HG03575 (cell line): Measurements from ENCODE around the gene FAN1.

Experiments used
- ATAC-seq: cut with Tn5 transposase; IDR thresholded peaks from one replicate; pipeline ENCODE4 v1.9.1; 2021; ENCODE audit not compliant: unreplicated experiment, insufficient number of reproducible peaks, low FRiP score; ENCODE audit errors: extremely low read depth

The FAN1 gene

DNA sequence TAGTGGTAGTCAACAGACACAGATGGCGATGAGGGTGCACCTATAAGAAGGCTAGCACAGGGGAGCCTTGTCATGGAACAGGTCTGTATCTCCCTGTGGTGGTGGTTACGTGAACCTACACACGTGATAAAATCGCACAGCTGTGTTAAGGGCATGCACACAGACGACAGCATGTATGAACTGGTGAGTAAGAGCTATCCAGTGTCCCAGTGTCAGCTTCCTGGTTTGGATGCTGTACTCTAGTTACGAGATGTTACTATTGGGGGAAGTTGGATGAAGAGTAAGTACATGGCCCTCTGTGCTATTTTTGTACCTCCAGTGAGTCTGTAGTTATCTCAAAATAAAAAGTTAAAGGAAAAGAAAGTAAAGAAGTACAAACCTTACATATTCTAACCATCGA is 49.5 kb downstream of the FAN1 start:
- ATAC-seq, result no peak

DNA sequence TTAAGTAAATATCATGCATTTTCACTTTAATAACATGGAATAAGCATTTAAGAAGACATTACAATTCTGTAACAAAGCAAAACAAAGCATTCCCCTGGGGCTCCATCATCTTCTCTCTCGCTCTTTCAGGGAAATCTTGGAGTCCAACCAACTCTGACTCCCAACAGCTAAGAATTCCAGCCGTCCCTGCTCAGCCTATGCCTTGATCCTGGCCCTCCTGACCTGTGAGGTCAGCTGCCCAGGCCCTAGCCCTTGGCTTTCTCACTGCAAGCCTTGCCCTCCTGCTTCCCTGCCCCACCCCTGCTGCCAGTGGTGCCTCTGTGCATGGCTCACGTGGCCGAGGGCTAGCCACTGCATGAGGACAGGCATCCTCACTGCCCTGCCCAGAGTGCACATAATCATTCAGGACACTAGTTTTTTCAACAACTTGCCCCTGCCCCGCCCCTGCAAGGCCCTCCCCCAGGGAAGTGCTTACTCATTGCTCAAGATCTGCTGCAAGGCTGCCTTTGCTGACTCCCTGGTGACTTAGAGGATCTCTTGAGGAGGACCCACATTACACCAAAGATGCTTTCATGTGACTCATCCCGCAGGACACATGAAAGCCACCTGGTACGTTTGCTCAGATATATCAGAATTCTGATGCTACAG is 50.1 kb downstream of the FAN1 start:
- no peak for ATAC-seq

DNA sequence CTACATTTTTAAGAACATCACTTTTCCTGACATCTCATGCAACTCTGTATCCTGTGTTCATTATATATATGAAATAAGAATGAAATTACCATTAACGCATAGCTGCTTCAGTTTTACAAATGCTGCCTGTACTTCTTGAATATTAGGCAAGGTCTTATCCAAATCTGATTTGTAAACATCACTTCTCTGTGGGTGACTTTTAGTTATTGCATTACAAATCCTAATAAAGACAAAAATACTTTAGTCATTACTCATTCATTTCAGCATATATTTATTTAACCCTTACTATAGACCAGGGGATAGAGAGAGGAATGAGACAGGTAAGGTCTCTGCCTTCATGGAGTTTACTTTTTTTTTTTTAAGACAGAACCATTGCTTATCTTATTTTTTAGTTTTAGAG is 51.0 kb downstream of the FAN1 start:
- no peak for ATAC-seq

DNA sequence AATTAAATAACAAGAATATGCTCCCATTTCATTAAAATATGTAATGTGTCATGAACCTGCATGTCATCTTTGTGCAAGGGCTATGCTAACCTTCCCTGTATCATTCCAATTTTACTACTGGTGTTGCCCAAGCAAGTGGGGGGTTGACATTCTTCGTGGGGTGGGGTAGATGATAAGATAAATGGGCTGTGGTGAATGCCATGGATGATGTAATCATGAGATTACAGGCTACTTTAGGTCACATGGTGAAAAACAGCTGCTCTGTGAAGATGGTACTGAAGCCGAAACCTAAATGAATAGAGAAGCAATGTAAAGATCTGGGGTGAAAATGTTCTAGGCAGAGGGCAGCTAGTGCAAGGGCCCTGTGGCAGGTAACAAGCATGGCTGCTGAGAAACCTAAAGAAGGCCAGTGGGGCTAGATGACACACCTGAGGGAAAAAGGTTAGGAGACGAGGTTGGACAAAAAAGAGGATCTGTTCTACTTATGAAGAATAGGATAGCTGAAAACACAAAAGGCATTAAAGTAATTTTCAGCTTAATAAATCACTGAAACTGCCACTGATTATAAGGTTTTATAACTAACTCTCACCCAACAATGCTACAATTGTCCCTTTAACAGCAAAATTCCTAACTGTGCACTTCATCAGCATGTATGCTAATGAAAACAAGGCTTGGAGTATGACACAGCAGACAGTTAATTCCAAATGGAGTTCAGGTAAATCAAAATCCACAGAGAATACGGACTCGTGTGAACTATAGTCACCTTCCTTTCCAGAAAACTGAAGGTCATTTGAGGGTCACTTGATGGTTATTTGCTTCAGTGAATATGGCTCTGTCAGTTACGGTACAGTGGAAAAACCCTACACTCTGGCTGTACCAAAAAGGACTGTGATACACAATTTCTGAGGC is 52.8 kb downstream of the FAN1 start:
- ATAC-seq, result no peak

DNA sequence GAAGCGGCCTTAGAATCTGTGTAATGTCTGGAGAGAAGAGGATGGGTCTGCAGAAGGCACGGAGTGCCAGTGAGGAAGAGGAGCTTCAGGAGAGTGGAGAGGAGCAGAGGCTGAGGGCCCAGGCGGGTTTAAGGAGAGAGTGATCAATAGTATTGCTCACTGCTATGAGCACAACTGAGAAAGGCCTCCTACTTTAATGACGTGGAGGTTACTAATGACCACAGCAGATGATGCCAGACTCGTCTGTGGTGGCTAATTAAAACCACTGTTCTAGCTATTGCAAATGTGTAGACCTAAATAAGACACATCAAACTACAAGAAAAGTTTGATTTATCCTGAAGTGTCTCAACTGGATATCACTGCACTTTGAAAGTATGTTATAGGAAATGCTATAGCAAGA is 54.5 kb downstream of the FAN1 start:
- no peak for ATAC-seq

DNA sequence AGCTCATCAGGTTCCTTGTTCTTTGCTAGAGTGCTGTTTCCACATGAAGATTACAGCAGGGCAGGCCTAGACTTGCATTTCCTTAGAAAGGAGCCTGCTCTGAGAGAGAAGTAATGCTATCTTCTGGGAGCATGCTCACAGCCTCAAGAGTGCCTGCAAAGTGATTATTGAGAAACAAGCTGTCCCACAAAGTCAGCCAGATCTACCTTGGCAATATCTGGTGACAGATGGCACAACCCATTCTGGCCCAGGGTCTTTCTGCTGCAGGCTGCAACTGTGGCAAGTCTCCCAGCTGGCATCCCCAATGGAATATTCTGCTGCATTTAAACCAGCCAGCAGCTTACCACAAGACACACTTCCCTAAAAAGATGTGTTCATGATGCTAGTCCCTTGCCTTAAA is 58.4 kb downstream of the FAN1 start:
- ATAC-seq, result no peak

DNA sequence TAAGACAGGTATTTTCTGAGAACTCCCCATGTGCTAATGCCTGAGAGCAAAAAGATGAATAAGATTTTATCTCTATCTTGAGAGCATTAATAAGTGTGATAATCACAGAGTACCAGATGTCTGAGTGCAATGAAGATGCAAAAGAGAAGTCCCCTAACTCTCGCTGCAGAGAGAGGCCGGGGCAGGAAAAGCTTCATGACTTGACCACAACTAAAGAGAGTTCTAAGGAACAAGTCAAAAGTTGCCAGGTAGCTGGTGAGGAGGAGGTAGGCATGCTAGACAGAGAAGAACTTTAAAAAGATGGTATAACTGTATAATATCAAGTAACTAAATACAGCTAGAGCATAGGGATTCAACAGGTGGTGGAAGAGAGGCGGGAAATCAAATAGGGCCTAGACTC is 58.9 kb downstream of the FAN1 start:
- ATAC-seq, result no peak

DNA sequence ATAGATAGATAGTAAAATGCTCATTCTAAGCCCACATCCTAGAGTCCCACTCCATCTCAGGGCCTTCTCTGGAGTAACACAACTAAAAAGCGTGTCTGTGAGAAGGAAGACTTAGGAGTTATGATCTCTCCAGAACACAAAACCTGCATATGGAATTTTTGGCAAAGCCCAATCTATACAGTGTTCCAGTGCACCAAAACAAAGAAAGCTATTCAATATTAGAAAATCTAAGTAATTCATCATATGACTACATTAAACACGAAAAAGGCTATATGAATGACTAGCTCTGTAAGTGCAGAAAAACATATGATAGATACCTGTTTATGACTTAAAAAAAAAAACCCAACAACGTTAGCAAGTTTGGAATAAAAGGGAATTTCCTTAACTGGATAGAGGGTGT is 60.0 kb downstream of the FAN1 start:
- no peak for ATAC-seq

DNA sequence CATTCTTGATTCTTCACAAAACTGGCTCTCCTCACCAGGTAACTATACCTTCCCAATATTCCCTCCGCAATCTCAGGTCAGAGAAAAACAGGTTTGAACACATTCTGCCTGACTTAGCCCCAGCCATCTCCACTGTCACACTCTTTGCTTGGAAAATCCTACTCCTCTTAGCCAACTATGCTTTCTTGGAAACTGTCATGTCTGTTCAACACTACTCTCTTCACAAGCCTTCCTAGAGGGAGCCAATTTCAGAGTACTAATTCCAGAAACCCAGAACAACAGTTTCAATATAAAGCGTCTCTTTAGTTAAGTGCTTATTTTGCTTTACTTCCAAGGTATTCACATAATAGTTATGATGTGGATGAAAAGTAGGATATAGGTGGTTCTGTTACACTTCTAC is 66.0 kb downstream of the FAN1 start:
- ATAC-seq, result no peak

DNA sequence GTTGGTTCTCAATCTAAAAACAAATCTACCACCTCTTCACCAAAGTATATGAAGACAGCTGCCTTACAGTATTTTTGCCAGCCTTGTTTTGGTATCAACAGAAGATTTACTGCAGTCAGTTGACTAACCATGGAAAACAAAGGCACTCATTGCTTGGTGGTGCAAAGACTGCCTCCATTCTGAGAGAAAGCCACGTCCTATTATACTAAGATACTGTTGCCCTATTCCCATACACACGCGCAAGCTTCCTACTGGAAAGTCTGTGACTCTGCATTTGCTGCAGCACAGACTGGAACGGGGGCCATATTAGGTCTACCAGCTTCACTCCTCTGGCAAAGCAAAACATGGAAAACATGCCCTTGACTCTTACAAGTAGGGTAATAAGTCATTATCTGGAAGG is 69.7 kb downstream of the FAN1 start:
- ATAC-seq, result no peak

DNA sequence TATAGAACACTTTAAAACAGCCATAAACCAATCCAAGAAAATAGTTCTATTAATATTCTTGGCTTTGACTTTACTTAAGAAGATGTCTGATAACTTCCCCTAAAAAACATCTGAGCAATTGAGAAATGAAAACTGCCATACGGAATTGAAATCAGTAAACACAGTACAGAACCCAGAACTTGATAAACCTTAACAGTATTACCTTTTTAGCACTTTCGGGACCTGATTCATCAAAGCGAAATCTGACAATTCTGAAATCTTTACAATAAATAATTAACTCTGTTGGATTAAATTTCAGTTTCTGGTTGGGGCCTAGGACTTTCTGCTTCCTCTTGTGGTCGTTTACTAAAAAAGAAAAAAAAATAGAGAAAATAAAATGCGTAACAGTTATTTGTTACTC is 70.4 kb downstream of the FAN1 start:
- ATAC-seq, result no peak

DNA sequence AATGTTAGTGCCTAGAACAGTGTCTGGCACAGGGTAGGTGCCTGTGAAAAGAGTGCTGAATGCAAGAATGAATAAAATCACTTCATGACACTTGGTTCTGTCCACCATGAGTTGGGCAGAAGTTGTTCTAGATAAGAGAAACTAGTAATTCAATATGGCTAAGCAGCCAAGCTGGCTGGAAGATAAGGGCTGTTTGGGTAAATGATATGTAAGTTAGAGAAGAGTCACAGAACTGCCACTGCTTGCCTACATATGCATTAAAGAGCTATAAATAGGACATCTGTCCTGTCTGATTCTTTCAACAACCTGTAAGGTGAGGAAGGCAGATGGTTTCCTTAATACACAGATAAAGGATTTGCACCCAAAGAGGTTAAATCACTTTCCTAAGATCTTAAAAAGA is 74.6 kb downstream of the FAN1 start:
- ATAC-seq, result no peak

DNA sequence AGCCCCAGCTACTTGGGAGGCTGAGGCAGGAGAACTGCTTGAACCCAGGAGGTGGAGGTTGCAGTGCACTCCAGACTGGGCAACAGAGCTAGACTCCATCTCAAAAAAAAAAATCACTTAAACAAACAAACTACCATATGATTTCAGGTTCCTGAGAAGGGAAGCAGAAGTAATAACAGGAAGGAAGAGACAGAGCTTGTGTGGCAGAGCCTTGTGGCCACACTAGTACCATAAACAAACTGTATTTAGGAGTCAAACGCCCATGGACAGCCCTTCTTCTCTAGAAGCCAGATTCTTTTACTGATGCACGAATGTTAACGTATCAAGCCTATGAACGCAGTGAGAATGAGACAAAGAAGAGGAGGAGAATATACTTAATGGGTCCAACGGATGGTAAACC is 75.7 kb downstream of the FAN1 start:
- no peak for ATAC-seq

DNA sequence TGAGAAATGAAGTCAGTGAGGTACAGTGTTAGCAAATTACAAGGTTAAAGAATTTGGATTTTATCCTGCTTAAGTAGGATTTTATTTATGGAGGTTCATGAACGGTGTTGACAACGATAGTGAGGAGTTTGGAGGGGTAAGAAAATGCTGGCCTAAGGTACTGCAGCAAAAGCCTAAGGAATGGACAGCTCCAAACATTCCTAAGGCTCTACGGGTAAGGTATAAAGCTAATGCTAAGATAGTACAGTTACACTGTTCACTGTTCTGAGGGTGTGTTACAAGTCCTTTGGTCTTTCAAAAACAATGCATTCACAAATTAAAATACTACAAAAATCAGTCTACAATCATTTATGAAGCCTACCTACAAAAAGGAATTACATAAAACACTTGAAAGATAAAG is 80.4 kb downstream of the FAN1 start:
- no peak for ATAC-seq

DNA sequence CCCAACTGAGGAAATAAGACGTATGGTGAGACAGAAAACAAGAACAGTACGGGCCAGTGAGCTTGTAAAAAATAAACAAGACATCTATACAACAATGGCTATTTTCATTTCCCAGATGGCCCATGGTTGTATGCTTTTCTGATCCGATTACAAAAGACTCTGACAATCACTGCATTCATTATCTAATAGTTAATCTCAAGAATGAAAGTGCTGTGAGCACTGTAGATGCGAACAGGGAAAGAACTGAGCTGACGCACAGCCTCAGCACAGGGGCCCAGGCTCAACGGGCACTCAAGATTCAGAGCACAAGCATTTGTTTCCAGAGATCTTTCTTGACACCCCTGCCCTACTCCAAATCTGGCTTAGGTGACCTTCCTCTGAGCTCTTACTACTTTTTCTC is 80.8 kb downstream of the FAN1 start:
- ATAC-seq, result no peak

DNA sequence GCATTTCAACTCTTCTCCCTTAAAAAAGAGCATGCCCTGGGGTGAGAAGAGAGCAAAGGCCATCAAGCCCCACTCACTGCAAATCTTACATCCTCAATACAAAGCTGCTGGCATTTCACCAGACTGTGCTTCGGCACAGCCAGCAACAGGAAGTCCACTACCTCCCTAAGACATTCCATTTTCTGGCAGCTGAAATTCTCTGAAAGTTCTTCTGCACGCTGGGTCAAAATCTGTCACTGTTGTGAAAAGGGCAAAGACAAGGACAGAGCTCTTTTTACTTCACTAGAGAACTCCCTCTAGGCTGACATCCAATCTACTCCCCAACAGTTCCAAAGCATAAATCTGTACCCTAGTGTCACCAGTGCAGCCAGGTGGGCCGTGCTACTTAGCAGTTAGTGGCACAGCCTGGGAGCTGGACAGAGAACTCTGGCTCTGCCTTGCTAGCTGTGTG is 81.4 kb downstream of the FAN1 start:
- ATAC-seq, result no peak

DNA sequence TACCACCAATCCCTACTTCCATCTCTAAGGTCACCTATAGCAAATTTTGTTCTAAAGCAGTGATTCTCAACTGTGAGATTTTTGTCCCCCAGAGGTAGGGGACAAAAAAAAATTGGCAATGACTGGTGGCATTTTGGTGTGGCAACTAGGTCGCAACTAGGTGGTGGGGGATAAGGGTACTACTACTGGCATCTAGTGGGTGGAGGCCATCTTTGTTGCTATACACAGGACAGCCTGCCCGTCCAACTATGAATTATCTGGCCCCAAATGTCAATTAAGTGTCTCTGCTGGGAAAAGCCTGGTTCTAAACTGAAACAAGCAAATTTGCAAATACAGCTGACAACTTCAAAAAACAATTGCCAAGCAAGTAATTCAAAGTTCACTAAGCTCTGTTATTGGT is 86.3 kb downstream of the FAN1 start:
- ATAC-seq, result no peak

DNA sequence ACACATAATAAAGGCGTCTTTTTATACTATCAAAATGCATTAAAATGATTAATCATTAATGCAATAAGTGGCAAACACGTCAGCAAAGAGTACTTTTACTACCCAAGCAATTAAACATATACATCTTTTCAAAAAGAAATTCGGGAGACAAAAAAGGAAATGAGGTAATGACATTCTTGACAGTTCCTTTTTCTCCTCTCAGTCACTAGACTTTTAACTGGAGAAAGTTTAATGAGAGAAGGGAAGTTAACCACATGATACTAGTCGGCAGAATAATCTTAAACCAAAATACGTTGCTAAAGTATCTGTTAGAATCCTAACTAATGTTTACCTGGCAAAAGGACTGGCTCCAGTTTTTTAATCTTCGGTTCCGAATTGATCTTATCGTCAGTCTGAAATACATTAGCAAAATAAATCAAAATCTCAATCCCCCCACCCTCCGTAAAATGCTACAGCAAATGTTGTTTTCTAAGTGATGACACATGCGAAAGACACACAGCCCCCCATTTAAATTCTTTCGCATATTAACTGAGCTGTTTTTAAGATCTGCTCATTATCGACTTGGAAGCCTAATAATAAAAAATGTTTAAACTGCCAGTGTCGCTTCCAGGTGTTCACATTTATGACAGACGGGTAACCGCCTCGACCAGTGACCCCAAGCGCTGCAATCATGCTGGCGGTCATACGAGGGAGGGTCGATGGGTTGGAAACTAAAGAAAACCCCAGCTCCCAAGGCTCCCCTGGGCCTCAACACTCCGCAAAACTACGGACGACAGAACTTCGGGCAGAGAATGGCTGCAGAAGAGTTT is 86.9 kb downstream of the FAN1 start:
- no peak for ATAC-seq

DNA sequence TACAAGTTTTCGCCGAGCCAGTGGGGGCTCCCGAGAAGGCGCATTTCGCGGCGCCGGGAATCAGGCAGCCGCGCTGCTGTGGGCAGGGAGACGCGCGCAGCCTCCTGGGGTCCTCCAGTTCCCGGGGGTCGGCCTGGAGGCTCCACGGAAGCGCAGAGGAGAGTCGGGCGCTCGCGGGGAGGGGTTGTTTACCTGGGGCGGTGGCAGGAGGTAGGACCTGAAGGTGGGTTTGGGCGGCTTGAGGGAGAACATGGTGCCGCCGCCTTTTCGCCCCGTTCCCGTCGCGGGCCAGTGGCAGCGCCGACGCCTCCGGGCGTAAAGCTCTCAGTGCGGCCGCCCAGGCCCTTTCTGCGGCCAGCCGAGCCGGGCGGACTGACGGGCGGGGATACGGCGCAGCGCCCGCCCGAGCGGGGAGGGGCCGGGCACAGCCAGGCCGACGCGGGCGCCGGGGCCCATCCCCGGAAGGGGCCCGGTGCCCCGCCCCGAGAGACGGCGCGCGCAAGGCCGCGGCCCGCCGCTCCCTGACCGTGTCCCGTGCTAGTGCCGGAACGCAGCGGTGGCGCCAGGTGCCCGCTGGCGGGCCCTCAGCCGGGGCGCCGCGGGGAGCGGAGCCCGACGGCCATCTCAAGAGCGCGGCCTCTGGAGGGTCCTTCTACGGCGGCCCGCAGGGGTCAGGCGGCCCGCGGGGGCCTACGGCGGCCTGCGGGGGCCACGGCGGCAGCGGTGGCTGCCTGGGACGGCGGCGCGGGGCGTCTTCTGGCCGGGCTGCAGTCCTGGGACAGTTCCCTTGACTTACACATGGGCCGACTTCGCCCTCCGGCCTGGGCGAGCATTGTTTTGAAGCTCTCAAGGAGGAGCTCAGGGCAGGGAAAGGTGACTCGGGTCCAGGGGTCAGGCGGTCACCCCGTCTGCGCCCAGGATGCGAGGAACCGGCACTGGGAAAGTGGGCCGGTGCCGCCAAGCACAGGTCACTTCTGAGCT is 87.8 kb downstream of the FAN1 start, which contains the start of gene MTMR10:
MTMR10 (minus strand) TSS at position 374 of the 981 bp plus-strand sequence; CDS start at position 252, 122 bp downstream.
- ATAC-seq, result no peak
